ENCODE measurements around the gene EDDM3A.
"Not testable (repeated sequence)": the region's sequence is repeated elsewhere in the genome, so short reads cannot be mapped to it uniquely, and the experiment has no call there.

EDDM3A gene

GRCh38 chr14:20745571-20746358, at the start of gene EDDM3A:
EDDM3A (plus strand) TSS chr14:20745887; CDS start chr14:20747581, 1,694 bp downstream.
- DNase-seq (ENCODE audit: low read depth in 2 of 2): no peak

GRCh38 chr14:20696764-20697163, 48.9 kb upstream of the EDDM3A start:
- DNase-seq (ENCODE audit: low read depth in 2 of 2): no peak

GRCh38 chr14:20697273-20698017, 48.2 kb upstream of the EDDM3A start:
- DNase-seq (ENCODE audit: low read depth in 2 of 2): peak; percentile 33 to 53

GRCh38 chr14:20698018-20698329, 47.7 kb upstream of the EDDM3A start:
- DNase-seq (ENCODE audit: low read depth in 2 of 2): no peak

- DNase-seq (ENCODE audit: low read depth in 2 of 2): no peak
Measured at GRCh38 chr14:20698934-20699333, 46.8 kb upstream of the EDDM3A start.

- no peak for DNase-seq (ENCODE audit: low read depth in 2 of 2)
Measured at GRCh38 chr14:20699931-20700330, 45.8 kb upstream of the EDDM3A start.

GRCh38 chr14:20700965-20701364, 44.7 kb upstream of the EDDM3A start:
- DNase-seq (ENCODE audit: low read depth in 2 of 2): not testable (repeated sequence)

GRCh38 chr14:20706657-20707355, 38.9 kb upstream of the EDDM3A start:
- DNase-seq (ENCODE audit: low read depth in 2 of 2): no peak

- no peak for DNase-seq (ENCODE audit: low read depth in 2 of 2)
Measured at GRCh38 chr14:20707622-20708021, 38.1 kb upstream of the EDDM3A start.

- no peak for DNase-seq (ENCODE audit: low read depth in 2 of 2)
Measured at GRCh38 chr14:20711261-20711660, 34.4 kb upstream of the EDDM3A start.

GRCh38 chr14:20711685-20712084, 34.0 kb upstream of the EDDM3A start:
- DNase-seq (ENCODE audit: low read depth in 2 of 2): no peak

- DNase-seq (ENCODE audit: low read depth in 2 of 2): no peak
Measured at GRCh38 chr14:20712904-20713303, 32.8 kb upstream of the EDDM3A start.

- DNase-seq (ENCODE audit: low read depth in 2 of 2): no peak
Measured at GRCh38 chr14:20714593-20715250, 31.0 kb upstream of the EDDM3A start.

- no peak for DNase-seq (ENCODE audit: low read depth in 2 of 2)
Measured at GRCh38 chr14:20719777-20720176, 25.9 kb upstream of the EDDM3A start.

- DNase-seq (ENCODE audit: low read depth in 2 of 2): no peak
Measured at GRCh38 chr14:20720741-20721140, 24.9 kb upstream of the EDDM3A start.

- no peak for DNase-seq (ENCODE audit: low read depth in 2 of 2)
Measured at GRCh38 chr14:20722016-20722415, 23.7 kb upstream of the EDDM3A start.

- DNase-seq (ENCODE audit: low read depth in 2 of 2): no peak
Measured at GRCh38 chr14:20723488-20723887, 22.2 kb upstream of the EDDM3A start.

- not testable (repeated sequence) for DNase-seq (ENCODE audit: low read depth in 2 of 2)
Measured at GRCh38 chr14:20726121-20726520, 19.6 kb upstream of the EDDM3A start.

- no peak for DNase-seq (ENCODE audit: low read depth in 2 of 2)
Measured at GRCh38 chr14:20726531-20726930, 19.2 kb upstream of the EDDM3A start.

GRCh38 chr14:20730891-20731290, 14.8 kb upstream of the EDDM3A start:
- no peak for DNase-seq (ENCODE audit: low read depth in 2 of 2)

- no peak for DNase-seq (ENCODE audit: low read depth in 2 of 2)
Measured at GRCh38 chr14:20732477-20732876, 13.2 kb upstream of the EDDM3A start.

GRCh38 chr14:20732979-20733635, 12.6 kb upstream of the EDDM3A start:
- DNase-seq (ENCODE audit: low read depth in 2 of 2): no peak

Data from activated CD4-positive, alpha-beta T cell treated with anti-CD3 and anti-CD28 coated beads for 24 hours (primary cell).